HCT116 (cell line): ENCODE results near the gene LRRC74B. TPM values are rescaled to one million over a fixed set of nuclear protein-coding genes. Genes with fewer than 3 reads are reported as not detected.

Experiments used
- ATAC-seq: fragments of 200-7000 bp; cut with Tn5 transposase; 2 replicates; pipeline ENCODE4 v1.9.1; 2020; ENCODE audit warnings: mild to moderate bottlenecking, moderate library complexity
- BruUV-seq: library from RNA; stranded (reverse); fragments of 400-500 nt; replicated peaks from 2 replicates; lab custom pipeline; 2021; lab: Mats Ljungman, UMichigan
- CTCF ChIA-PET: fragments of 300-600 bp; sonication (Branson Sonifier 250); formaldehyde crosslinking; loops from one replicate; lab custom pipeline; 2021; ENCODE audit warnings: antibody characterized with exemption; lab: Charles Lee
- POLR2A ChIA-PET: fragments of 300-600, 350-600 bp; sonication (Branson Sonifier 250); formaldehyde crosslinking; loops from one replicate; lab custom pipeline; 2021; ENCODE audit warnings: antibody characterized with exemption; lab: Charles Lee
- RAD21 ChIA-PET, 2 experiments: fragments of 300-600 bp; sonication (Branson Sonifier 250); formaldehyde crosslinking; loops; one replicate each; lab custom pipeline; 2023; ENCODE audit warnings: low total read pairs in 2 of 2; ENCODE audit not compliant: uncharacterized antibody in 2 of 2, unreplicated experiment in 2 of 2, low non-redundant PET in 1 of 2; lab: Charles Lee
- DNase-seq: peaks from one replicate; pipeline ENCODE4 v3.0.0-alpha.2; 2010; ENCODE audit warnings: low read depth, low spot score
- H2AFZ ChIP-seq: fragments of 200-600 bp; shearing (Covaris generic), sonication (generic); 2 replicates; pipeline ENCODE4 v1.6.1; 2017; ENCODE audit warnings: low read depth, mixed run types, mixed read lengths, antibody characterized with exemption, low read length; ENCODE audit not compliant: poor library complexity, severe bottlenecking
- H3K27ac ChIP-seq: 2 replicates; pipeline ENCODE4 v1.5.1; 2012; ENCODE audit warnings: low read depth, low read length
- H3K27me3 ChIP-seq: fragments of 200-600 bp; sonication (generic); 2 replicates; pipeline ENCODE4 v1.6.1; 2016; ENCODE audit warnings: mixed run types, low read length, mixed read lengths; ENCODE audit not compliant: insufficient read depth
- H3K36me3 ChIP-seq, 2 experiments: fragments of 200-500 bp in 1 of 2; fragments of 200-600 bp in 1 of 2; sonication (Bioruptor generic) in 1 of 2; sonication (generic) in 1 of 2; 2 replicates each; pipeline versions ENCODE4 v1.5.1 to v1.6.1; 2014 to 2016; ENCODE audit warnings: low read length in 2 of 2, inconsistent platforms in 1 of 2, mixed read lengths in 1 of 2, mixed run types in 1 of 2; ENCODE audit not compliant: insufficient read depth in 2 of 2, control insufficient read depth in 1 of 2
- H3K4me1 ChIP-seq, 2 experiments: fragments of 200-600 bp in 1 of 2; sonication (generic) in 1 of 2; 2 replicates each; pipeline versions ENCODE4 v1.5.1 to v1.6.1; 2012 to 2017; ENCODE audit warnings: low read length in 2 of 2, inconsistent platforms in 1 of 2, mild to moderate bottlenecking in 1 of 2, mixed read lengths in 1 of 2, mixed run types in 1 of 2, moderate library complexity in 1 of 2; ENCODE audit not compliant: insufficient read depth in 2 of 2, control insufficient read depth in 1 of 2
- H3K4me2 ChIP-seq: fragments of 200-600 bp; sonication (generic); 2 replicates; pipeline ENCODE4 v1.6.1; 2017; ENCODE audit warnings: mixed run types, low read length, mixed read lengths
- H3K4me3 ChIP-seq, 2 experiments: fragments of 200-600 bp in 1 of 2; sonication (generic) in 1 of 2; replicated peaks in 1 of 2; 2 replicates each; pipeline ENCODE4 v1.5.1; 2011 to 2016; ENCODE audit warnings: low read length in 2 of 2, control low read depth in 1 of 2, low read depth in 1 of 2, mild to moderate bottlenecking in 1 of 2, mixed read lengths in 1 of 2, mixed run types in 1 of 2
- H3K79me2 ChIP-seq: fragments of 200-600 bp; sonication (generic); 2 replicates; pipeline ENCODE4 v1.6.1; 2017; ENCODE audit warnings: mild to moderate bottlenecking, mixed run types, low read length, moderate library complexity, mixed read lengths; ENCODE audit not compliant: insufficient read depth
- H3K9ac ChIP-seq: fragments of 200-600 bp; sonication (generic); 2 replicates; pipeline ENCODE4 v1.6.1; 2016; ENCODE audit warnings: low read length, mixed read lengths
- H3K9me2 ChIP-seq: fragments of 200-600 bp; sonication (generic), shearing (Covaris generic); 2 replicates; pipeline ENCODE4 v1.6.1; 2017; ENCODE audit warnings: mixed run types, mild to moderate bottlenecking, moderate library complexity; ENCODE audit not compliant: insufficient read depth
- H3K9me3 ChIP-seq, 2 experiments: fragments of 200-500 bp in 1 of 2; fragments of 200-600 bp in 1 of 2; sonication (Bioruptor generic) in 1 of 2; sonication (generic) in 1 of 2; 2 replicates each; pipeline ENCODE4 v1.6.1; 2014 to 2017; ENCODE audit warnings: low read length in 2 of 2, mixed read lengths in 2 of 2, inconsistent platforms in 1 of 2, low read depth in 1 of 2, mild to moderate bottlenecking in 1 of 2, mixed run types in 1 of 2, moderate library complexity in 1 of 2; ENCODE audit not compliant: control insufficient read depth in 1 of 2, insufficient read depth in 1 of 2
- H4K20me1 ChIP-seq: fragments of 200-600 bp; sonication (generic), shearing (Covaris generic); 2 replicates; pipeline ENCODE4 v1.6.1; 2017; ENCODE audit warnings: mixed run types, mild to moderate bottlenecking, moderate library complexity; ENCODE audit not compliant: insufficient read depth
- CBX3 ChIP-seq: IDR thresholded peaks from 2 replicates; pipeline ENCODE4 v1.6.1; 2012; ENCODE audit warnings: low read depth
- CTCF ChIP-seq, 3 experiments: fragments of 200-600 bp in 1 of 3; sonication (generic) in 1 of 3; IDR thresholded peaks in 2 of 3; conservative IDR thresholded peaks in 1 of 3; 2 replicates each; pipeline ENCODE4 v1.5.1; 2012 to 2017; ENCODE audit warnings: low read depth in 2 of 3, low read length in 2 of 3, antibody characterized with exemption in 1 of 3, borderline replicate concordance in 1 of 3, control low read depth in 1 of 3, mild to moderate bottlenecking in 1 of 3, mixed read lengths in 1 of 3, mixed run types in 1 of 3, moderate library complexity in 1 of 3; ENCODE audit not compliant: insufficient read depth in 1 of 3
- EGR1 ChIP-seq: IDR thresholded peaks from 2 replicates; pipeline ENCODE4 v1.6.1; 2012; ENCODE audit warnings: low read depth
- POLR2A ChIP-seq: IDR thresholded peaks from 2 replicates; pipeline ENCODE4 v1.7.0; 2011; ENCODE audit warnings: borderline replicate concordance; ENCODE audit not compliant: insufficient read depth, insufficient read length; ENCODE audit errors: extremely low read depth
- POLR2AphosphoS5 ChIP-seq: IDR thresholded peaks from 2 replicates; pipeline ENCODE4 v1.6.1; 2011; ENCODE audit warnings: mild to moderate bottlenecking, low read depth, low read length, moderate library complexity
- RAD21 ChIP-seq: IDR thresholded peaks from 2 replicates; pipeline ENCODE4 v1.6.1; 2012; ENCODE audit warnings: low read depth, mild to moderate bottlenecking
- SIN3A ChIP-seq: IDR thresholded peaks from 2 replicates; pipeline ENCODE4 v1.6.1; 2012; ENCODE audit warnings: low read depth
- SP1 ChIP-seq: IDR thresholded peaks from 2 replicates; pipeline ENCODE4 v1.6.1; 2012; ENCODE audit warnings: low read depth
- SRF ChIP-seq: IDR thresholded peaks from 2 replicates; pipeline ENCODE4 v1.6.1; 2012; ENCODE audit warnings: low read depth
- TCF7L2 ChIP-seq: IDR thresholded peaks from 2 replicates; pipeline ENCODE4 v1.7.0; 2011; ENCODE audit warnings: borderline replicate concordance, inconsistent platforms; ENCODE audit not compliant: insufficient read depth, insufficient read length; ENCODE audit errors: extremely low read depth
- YY1 ChIP-seq: IDR thresholded peaks from 2 replicates; pipeline ENCODE4 v1.6.1; 2011; ENCODE audit warnings: low read length, low read depth, moderate library complexity, mild to moderate bottlenecking; ENCODE audit not compliant: insufficient replicate concordance; ENCODE audit errors: extremely low read depth
- ZBTB33 ChIP-seq: IDR thresholded peaks from 2 replicates; pipeline ENCODE4 v1.6.1; 2011; ENCODE audit warnings: mild to moderate bottlenecking, low read length, moderate library complexity; ENCODE audit not compliant: insufficient replicate concordance; ENCODE audit errors: extremely low read depth
- ZFX ChIP-seq: fragments of 450-650 bp; IDR thresholded peaks from 2 replicates; pipeline ENCODE4 v1.6.1; 2017
- intact Hi-C: fragments of 100-400 bp; cut with micrococcal nuclease; formaldehyde crosslinking; loops from 2 replicates; pipeline ENCODE4 v1.10.0; 2022
- total RNA-seq: library from RNA; stranded (reverse); gene quantifications from one replicate; pipeline ENCODE4 v1.2.1, GENCODE V29; 2021; ENCODE audit not compliant: unreplicated experiment

The LRRC74B gene
- total RNA-seq, 1 experiment from 2014 or later: not detected

GRCh38 chr22:21098099-21098671 lies 52.4 kb downstream of the LRRC74B start:
- ChIA-PET CTCF (interaction anchor here (0.6 to 1.4 kb wide), 2 partner anchors 142 to 212 kb away, joined by 4 to 5 read pairs; no protein-coding TSS in a partner anchor), POLR2A (interaction anchor here (0.5 to 0.7 kb wide), 2 partner anchors 24 to 141 kb away, joined by 3 to 4 read pairs; no protein-coding TSS in a partner anchor), RAD21 (no interaction called here)
- H3K4me3 ChIP-seq: no peak overlapping the region
- no peaks in the 10 kb centered on the region for H4K20me1 ChIP-seq
- no TSS peak for BruUV-seq
- no peak overlapping the region for H2AFZ ChIP-seq
- H3K27ac ChIP-seq: no peak overlapping the region
- intact Hi-C loops: no loop called here
- no peak overlapping the region for H3K4me2 ChIP-seq
- ATAC-seq (0 out of 2 replicates have a peak, but pooled peaks have one; percentile 32), DNase-seq (peak; percentile 35)
- H3K27me3 ChIP-seq: 0 out of 2 replicates have a peak, but pooled peaks cover 5% of the 10 kb centered on the region
- H3K79me2 ChIP-seq: no peaks in the 10 kb centered on the region
- no peaks in the 10 kb centered on the region for H3K36me3 ChIP-seq
- no peak overlapping the region for H3K9ac ChIP-seq
- H3K9me2 ChIP-seq: no peaks in the 10 kb centered on the region
- peaks cover 13 to 28% of the 10 kb centered on the region in 2 experiments; a peak in 3 of 4 replicates for H3K4me1 ChIP-seq
- peak; percentile 42; the same call in 1 of the 2 replicates for TF ChIP-seq RAD21
- peak; percentile 32 to 62 (median 59); a peak in 5 of 6 replicates for TF ChIP-seq CTCF (IDR thresholded peaks at IDR 0.05 in 2 of 3, conservative IDR thresholded peaks at IDR 0.05 in 1 of 3; ENCODE audit: borderline replicate concordance in 1 of 3, insufficient read depth in 1 of 3, low read depth in 2 of 3, low read length in 2 of 3)
- TF ChIP-seq POLR2AphosphoS5: no peak
- TF ChIP-seq TCF7L2: peak; percentile 30
- H3K9me3 ChIP-seq: no peaks in the 10 kb centered on the region

- TF ChIP-seq SRF: no peak
- no peak for TF ChIP-seq CBX3
- no peak for TF ChIP-seq ZFX
- TF ChIP-seq SIN3A: no peak
- no peak for TF ChIP-seq SP1
- no peak for TF ChIP-seq RAD21
- no peak for TF ChIP-seq EGR1
- TF ChIP-seq YY1: no peak
- TF ChIP-seq ZBTB33: no peak
- no peak for TF ChIP-seq POLR2A
- no peak overlapping the region for H3K4me2 ChIP-seq
- no peaks in the 10 kb centered on the region for H3K79me2 ChIP-seq
- 0 out of 2 replicates have a peak, but pooled peaks cover 5% of the 10 kb centered on the region for H3K27me3 ChIP-seq
- no peak for DNase-seq
- H3K9ac ChIP-seq: no peak overlapping the region
- no peak overlapping the region for H3K4me3 ChIP-seq
- H3K9me2 ChIP-seq: no peaks in the 10 kb centered on the region
- RAD21 ChIA-PET: no interaction called here
- no peaks in the 10 kb centered on the region for H4K20me1 ChIP-seq
- intact Hi-C loops: no loop called here
- POLR2A ChIA-PET: no interaction called here
- H3K4me1 ChIP-seq: peaks cover 13 to 35% of the 10 kb centered on the region in 2 experiments; a peak in 3 of 4 replicates
- H3K27ac ChIP-seq: no peak overlapping the region
- ATAC-seq: no peak
- BruUV-seq: no TSS peak
- CTCF ChIA-PET: no interaction called here
- no peaks in the 10 kb centered on the region for H3K36me3 ChIP-seq
- H2AFZ ChIP-seq: no peak overlapping the region
- H3K9me3 ChIP-seq: no peaks in the 10 kb centered on the region
Observed at GRCh38 chr22:21099578-21099977, 53.8 kb downstream of the LRRC74B start.
